OCI-LY1 (cell line): ENCODE measurements around the gene MED31.

Experiments used
- H2AFZ ChIP-seq: fragments of 200-600 bp; sonication (generic), shearing (Covaris generic); 2 replicates; pipeline ENCODE4 v1.6.0; 2014; ENCODE audit warnings: antibody characterized with exemption, mild to moderate bottlenecking, low read length
- H3F3A ChIP-seq: fragments of 200-600 bp; sonication (generic), shearing (Covaris generic); 2 replicates; pipeline ENCODE4 v1.6.0; 2014; ENCODE audit warnings: mild to moderate bottlenecking, antibody characterized with exemption, low read length, moderate library complexity; ENCODE audit not compliant: insufficient read depth
- H3K27ac ChIP-seq: fragments of 200-600 bp; sonication (generic); 2 replicates; pipeline ENCODE4 v1.5.1; 2014; ENCODE audit warnings: low read length, mixed run types, mild to moderate bottlenecking, low read depth; ENCODE audit not compliant: poor library complexity, severe bottlenecking
- H3K27me3 ChIP-seq: fragments of 200-600 bp; sonication (generic); 2 replicates; pipeline ENCODE4 v1.6.0; 2014; ENCODE audit warnings: antibody characterized with exemption, mild to moderate bottlenecking, low read length, moderate library complexity; ENCODE audit not compliant: insufficient read depth
- H3K36me3 ChIP-seq: fragments of 200-600 bp; sonication (generic); 2 replicates; pipeline ENCODE4 v1.6.1; 2014; ENCODE audit warnings: mild to moderate bottlenecking, antibody characterized with exemption, low read length, moderate library complexity, mixed read lengths; ENCODE audit not compliant: insufficient read depth
- H3K4me1 ChIP-seq: fragments of 200-600 bp; sonication (generic); 2 replicates; pipeline ENCODE4 v1.5.1; 2014; ENCODE audit warnings: mild to moderate bottlenecking, low read length, moderate library complexity; ENCODE audit not compliant: insufficient read depth, severe bottlenecking
- H3K4me2 ChIP-seq: fragments of 200-600 bp; sonication (generic), shearing (Covaris generic); 2 replicates; pipeline ENCODE4 v1.6.1; 2014; ENCODE audit warnings: low read length
- H3K4me3 ChIP-seq: fragments of 200-600 bp; sonication (generic); 2 replicates; pipeline ENCODE4 v1.5.1; 2014; ENCODE audit warnings: low read length, low read depth, mild to moderate bottlenecking, mixed read lengths; ENCODE audit not compliant: poor library complexity, severe bottlenecking
- H3K79me2 ChIP-seq: fragments of 200-600 bp; shearing (Covaris generic); 2 replicates; pipeline ENCODE4 v1.6.1; 2016; ENCODE audit warnings: mixed run types, low read length, mixed read lengths; ENCODE audit not compliant: insufficient read depth
- H3K9ac ChIP-seq: fragments of 200-600 bp; sonication (generic), shearing (Covaris generic); 2 replicates; pipeline ENCODE4 v1.6.1; 2014; ENCODE audit warnings: mild to moderate bottlenecking, low read length, mixed read lengths
- H3K9me2 ChIP-seq: fragments of 200-600 bp; sonication (generic), shearing (Covaris generic); 2 replicates; pipeline ENCODE4 v1.6.1; 2014; ENCODE audit warnings: low read depth, mild to moderate bottlenecking, low read length, mixed read lengths
- H3K9me3 ChIP-seq: fragments of 200-600 bp; shearing (Covaris generic); 2 replicates; pipeline ENCODE4 v1.6.1; 2014; ENCODE audit warnings: low read length, mixed read lengths
- H4K20me1 ChIP-seq: fragments of 200-600 bp; sonication (generic), shearing (Covaris generic); 2 replicates; pipeline ENCODE4 v1.6.0; 2016; ENCODE audit warnings: mild to moderate bottlenecking, low read length; ENCODE audit not compliant: insufficient read depth
- CTCF ChIP-seq: fragments of 200-600 bp; sonication (generic), shearing (Covaris generic); IDR thresholded peaks from 2 replicates; pipeline ENCODE4 v1.5.1; 2017; ENCODE audit warnings: mild to moderate bottlenecking, antibody characterized with exemption, low read length, moderate library complexity, mixed read lengths
- EZH2 ChIP-seq: fragments of 200-600 bp; sonication (generic), shearing (Covaris generic); IDR thresholded peaks from 2 replicates; pipeline ENCODE4 v1.8.0; 2017; ENCODE audit warnings: borderline replicate concordance, mixed run types, mild to moderate bottlenecking, antibody characterized with exemption, low read length, moderate library complexity, mixed read lengths

The MED31 gene

GRCh38 chr17:6654841-6655731 lies 3.7 kb upstream of the MED31 start:
- H3K27me3 ChIP-seq: no peaks in the 10 kb centered on the region
- H3K36me3 ChIP-seq: no peaks in the 10 kb centered on the region; the same call in 1 of the 2 replicates
- no peaks in the 10 kb centered on the region for H4K20me1 ChIP-seq
- no peak overlapping the region; the same call in 1 of the 2 replicates for H3K9ac ChIP-seq
- H3K79me2 ChIP-seq: peaks cover 6% of the 10 kb centered on the region
- no peak overlapping the region for H2AFZ ChIP-seq
- peaks cover 57% of the 10 kb centered on the region for H3K4me1 ChIP-seq
- H3K9me3 ChIP-seq: no peaks in the 10 kb centered on the region
- peak overlapping the region; percentile 31 for H3K4me3 ChIP-seq
- no peak for TF ChIP-seq EZH2
- TF ChIP-seq CTCF: no peak
- no peak overlapping the region for H3K27ac ChIP-seq
- H3K4me2 ChIP-seq: peak overlapping the region; percentile 35; the same call in 1 of the 2 replicates
- H3F3A ChIP-seq: peaks cover 11% of the 10 kb centered on the region; the same call in 1 of the 2 replicates
- no peaks in the 10 kb centered on the region for H3K9me2 ChIP-seq

- Histone ChIP-seq H3K79me2 (peaks cover 13% of the 10 kb centered on the region), H3K27me3 (no peaks in the 10 kb centered on the region), H3K4me3 (peak overlapping the region; percentile 98), H3F3A (peaks cover 11% of the 10 kb centered on the region; the same call in 1 of the 2 replicates), H3K27ac (no peak overlapping the region), H2AFZ (no peak overlapping the region), H3K4me1 (peaks cover 65% of the 10 kb centered on the region), H3K4me2 (peak overlapping the region; percentile 96), H3K9me2 (no peaks in the 10 kb centered on the region), H3K36me3 (peaks cover 24% of the 10 kb centered on the region; the same call in 1 of the 2 replicates), H3K9me3 (no peaks in the 10 kb centered on the region), H3K9ac (peak overlapping the region; percentile 66), H4K20me1 (no peaks in the 10 kb centered on the region)
- TF ChIP-seq EZH2 (no peak), CTCF (no peak)
These were observed 581 bp upstream of the MED31 start for GRCh38 chr17:6651919-6652452.

GRCh38 chr17:6648181-6648580 lies 3.2 kb downstream of the MED31 start:
- Histone ChIP-seq H3K4me3 (no peak overlapping the region), H3K27ac (no peak overlapping the region), H2AFZ (no peak overlapping the region), H3K9me3 (no peaks in the 10 kb centered on the region), H3K9me2 (no peaks in the 10 kb centered on the region), H3K36me3 (peaks cover 55% of the 10 kb centered on the region), H3K27me3 (no peaks in the 10 kb centered on the region), H3F3A (peaks cover 9% of the 10 kb centered on the region; the same call in 1 of the 2 replicates), H3K4me2 (no peak overlapping the region), H3K9ac (no peak overlapping the region; the same call in 1 of the 2 replicates), H3K4me1 (peaks cover 42% of the 10 kb centered on the region), H4K20me1 (no peaks in the 10 kb centered on the region), H3K79me2 (peaks cover 13% of the 10 kb centered on the region)
- peak; percentile 53 for TF ChIP-seq CTCF
- TF ChIP-seq EZH2: no peak
